Measurements from ENCODE around the gene OR6Q1. TPM values are rescaled to one million over a fixed set of nuclear protein-coding genes. Genes with fewer than 3 reads are reported as not detected.

OR6Q1 gene
- total RNA-seq, 1 experiment from 2014 or later, result not detected

DNA sequence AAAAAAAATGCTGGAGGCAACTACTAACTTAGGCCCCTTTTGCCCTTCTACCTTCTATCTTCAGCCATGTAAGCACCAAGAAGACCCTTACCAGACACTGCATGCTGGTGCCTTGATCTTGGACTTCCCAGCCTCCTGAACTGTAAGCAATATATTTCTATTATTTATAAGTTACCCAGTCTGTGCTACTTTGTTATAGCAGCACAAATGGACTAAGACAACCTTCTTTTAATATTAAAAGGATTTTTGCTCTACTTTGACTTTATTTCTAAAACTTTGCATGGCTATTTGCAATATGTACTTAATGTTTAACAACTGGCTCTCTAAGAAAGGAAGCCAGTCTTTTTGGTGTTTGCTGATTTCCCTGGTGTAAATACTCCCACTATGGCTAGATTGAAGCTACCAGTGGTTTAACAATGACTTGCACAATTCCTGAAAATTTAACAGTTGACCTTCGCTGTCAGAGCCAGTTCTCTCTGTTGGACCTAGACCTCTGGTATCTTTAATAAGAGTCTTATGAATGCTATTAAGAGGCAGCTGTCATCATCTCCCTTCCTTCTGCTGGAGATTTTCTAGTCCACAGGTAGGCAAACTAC, 25.2 kb downstream of the OR6Q1 start:
- ChIA-PET POLR2A (no interaction called here), CTCF (no interaction called here)
- Mint-ChIP-seq H3K4me3 (no peak overlapping the region), H3K36me3 (no peaks in the 10 kb centered on the region), H3K27me3 (ENCODE audit: low read depth) (no peaks in the 10 kb centered on the region), H3K4me1 (peaks cover 31% of the 10 kb centered on the region), H3K27ac (no peak overlapping the region), H3K9me3 (peaks cover 13% of the 10 kb centered on the region)
- DNase-seq (ENCODE audit: low spot score) (no peak), ATAC-seq (no peak)
- TF ChIP-seq KAT7 (CRISPR knock-in tag; IDR thresholded peaks at IDR 0.05; ENCODE audit: borderline replicate concordance) (no peak), GABPB1 (CRISPR knock-in tag; IDR thresholded peaks at IDR 0.05) (no peak), ELF4 (CRISPR knock-in tag; IDR thresholded peaks at IDR 0.05; ENCODE audit: low read depth) (no peak), NFE2L1 (CRISPR knock-in tag; IDR thresholded peaks at IDR 0.05) (no peak), RORB (CRISPR knock-in tag; IDR thresholded peaks at IDR 0.05) (no peak)
- TF ChIP-seq, protein P1, sequence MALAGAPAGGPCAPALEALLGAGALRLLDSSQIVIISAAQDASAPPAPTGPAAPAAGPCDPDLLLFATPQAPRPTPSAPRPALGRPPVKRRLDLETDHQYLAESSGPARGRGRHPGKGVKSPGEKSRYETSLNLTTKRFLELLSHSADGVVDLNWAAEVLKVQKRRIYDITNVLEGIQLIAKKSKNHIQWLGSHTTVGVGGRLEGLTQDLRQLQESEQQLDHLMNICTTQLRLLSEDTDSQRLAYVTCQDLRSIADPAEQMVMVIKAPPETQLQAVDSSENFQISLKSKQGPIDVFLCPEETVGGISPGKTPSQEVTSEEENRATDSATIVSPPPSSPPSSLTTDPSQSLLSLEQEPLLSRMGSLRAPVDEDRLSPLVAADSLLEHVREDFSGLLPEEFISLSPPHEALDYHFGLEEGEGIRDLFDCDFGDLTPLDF (CRISPR knock-in tag; IDR thresholded peaks at IDR 0.05), result no peak
- TF ChIP-seq, protein P2, sequence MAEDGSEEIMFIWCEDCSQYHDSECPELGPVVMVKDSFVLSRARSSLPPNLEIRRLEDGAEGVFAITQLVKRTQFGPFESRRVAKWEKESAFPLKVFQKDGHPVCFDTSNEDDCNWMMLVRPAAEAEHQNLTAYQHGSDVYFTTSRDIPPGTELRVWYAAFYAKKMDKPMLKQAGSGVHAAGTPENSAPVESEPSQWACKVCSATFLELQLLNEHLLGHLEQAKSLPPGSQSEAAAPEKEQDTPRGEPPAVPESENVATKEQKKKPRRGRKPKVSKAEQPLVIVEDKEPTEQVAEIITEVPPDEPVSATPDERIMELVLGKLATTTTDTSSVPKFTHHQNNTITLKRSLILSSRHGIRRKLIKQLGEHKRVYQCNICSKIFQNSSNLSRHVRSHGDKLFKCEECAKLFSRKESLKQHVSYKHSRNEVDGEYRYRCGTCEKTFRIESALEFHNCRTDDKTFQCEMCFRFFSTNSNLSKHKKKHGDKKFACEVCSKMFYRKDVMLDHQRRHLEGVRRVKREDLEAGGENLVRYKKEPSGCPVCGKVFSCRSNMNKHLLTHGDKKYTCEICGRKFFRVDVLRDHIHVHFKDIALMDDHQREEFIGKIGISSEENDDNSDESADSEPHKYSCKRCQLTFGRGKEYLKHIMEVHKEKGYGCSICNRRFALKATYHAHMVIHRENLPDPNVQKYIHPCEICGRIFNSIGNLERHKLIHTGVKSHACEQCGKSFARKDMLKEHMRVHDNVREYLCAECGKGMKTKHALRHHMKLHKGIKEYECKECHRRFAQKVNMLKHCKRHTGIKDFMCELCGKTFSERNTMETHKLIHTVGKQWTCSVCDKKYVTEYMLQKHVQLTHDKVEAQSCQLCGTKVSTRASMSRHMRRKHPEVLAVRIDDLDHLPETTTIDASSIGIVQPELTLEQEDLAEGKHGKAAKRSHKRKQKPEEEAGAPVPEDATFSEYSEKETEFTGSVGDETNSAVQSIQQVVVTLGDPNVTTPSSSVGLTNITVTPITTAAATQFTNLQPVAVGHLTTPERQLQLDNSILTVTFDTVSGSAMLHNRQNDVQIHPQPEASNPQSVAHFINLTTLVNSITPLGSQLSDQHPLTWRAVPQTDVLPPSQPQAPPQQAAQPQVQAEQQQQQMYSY (CRISPR knock-in tag; IDR thresholded peaks at IDR 0.05), result no peak
- TF ChIP-seq, protein P3, sequence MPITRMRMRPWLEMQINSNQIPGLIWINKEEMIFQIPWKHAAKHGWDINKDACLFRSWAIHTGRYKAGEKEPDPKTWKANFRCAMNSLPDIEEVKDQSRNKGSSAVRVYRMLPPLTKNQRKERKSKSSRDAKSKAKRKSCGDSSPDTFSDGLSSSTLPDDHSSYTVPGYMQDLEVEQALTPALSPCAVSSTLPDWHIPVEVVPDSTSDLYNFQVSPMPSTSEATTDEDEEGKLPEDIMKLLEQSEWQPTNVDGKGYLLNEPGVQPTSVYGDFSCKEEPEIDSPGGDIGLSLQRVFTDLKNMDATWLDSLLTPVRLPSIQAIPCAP (CRISPR knock-in tag; IDR thresholded peaks at IDR 0.05), result no peak

DNA sequence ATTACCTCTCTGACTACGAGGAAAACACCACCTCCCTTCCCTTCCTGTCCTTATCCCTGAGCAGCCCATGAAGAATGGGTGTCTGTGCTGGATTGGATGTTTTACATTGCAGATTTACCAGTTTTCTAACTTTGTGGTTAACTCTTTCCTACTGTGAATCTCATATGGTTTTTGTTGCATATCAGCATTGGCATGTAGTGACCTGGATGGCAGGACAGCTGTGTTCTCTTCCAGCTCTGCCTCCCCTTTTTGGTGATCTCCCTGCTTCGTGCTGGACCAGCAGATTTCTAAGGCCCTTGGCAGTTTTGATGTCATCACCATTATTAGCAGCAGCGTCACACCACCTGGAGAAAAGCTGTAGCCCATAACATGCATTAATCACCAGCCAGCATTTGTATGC, 26.7 kb downstream of the OR6Q1 start:
- no peak overlapping the region for H3K27ac Mint-ChIP-seq
- H3K36me3 Mint-ChIP-seq, result no peaks in the 10 kb centered on the region
- CTCF ChIA-PET, result interaction anchor here (1.3 kb wide), 1 partner anchor 467 kb away, joined by 3 read pairs; no protein-coding TSS in a partner anchor
- H3K4me1 Mint-ChIP-seq, result peaks cover 44% of the 10 kb centered on the region
- TF ChIP-seq, protein P4, sequence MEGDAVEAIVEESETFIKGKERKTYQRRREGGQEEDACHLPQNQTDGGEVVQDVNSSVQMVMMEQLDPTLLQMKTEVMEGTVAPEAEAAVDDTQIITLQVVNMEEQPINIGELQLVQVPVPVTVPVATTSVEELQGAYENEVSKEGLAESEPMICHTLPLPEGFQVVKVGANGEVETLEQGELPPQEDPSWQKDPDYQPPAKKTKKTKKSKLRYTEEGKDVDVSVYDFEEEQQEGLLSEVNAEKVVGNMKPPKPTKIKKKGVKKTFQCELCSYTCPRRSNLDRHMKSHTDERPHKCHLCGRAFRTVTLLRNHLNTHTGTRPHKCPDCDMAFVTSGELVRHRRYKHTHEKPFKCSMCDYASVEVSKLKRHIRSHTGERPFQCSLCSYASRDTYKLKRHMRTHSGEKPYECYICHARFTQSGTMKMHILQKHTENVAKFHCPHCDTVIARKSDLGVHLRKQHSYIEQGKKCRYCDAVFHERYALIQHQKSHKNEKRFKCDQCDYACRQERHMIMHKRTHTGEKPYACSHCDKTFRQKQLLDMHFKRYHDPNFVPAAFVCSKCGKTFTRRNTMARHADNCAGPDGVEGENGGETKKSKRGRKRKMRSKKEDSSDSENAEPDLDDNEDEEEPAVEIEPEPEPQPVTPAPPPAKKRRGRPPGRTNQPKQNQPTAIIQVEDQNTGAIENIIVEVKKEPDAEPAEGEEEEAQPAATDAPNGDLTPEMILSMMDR (IDR thresholded peaks at IDR 0.05), result no peak
- TF ChIP-seq NFATC4 (CRISPR knock-in tag; IDR thresholded peaks at IDR 0.05), result no peak
- TF ChIP-seq, protein P1 (CRISPR knock-in tag; IDR thresholded peaks at IDR 0.05), result no peak
- no peak for TF ChIP-seq FOXP1 (CRISPR knock-in tag; IDR thresholded peaks at IDR 0.05; ENCODE audit: borderline replicate concordance)
- no peak for TF ChIP-seq ZNF232 (CRISPR knock-in tag; IDR thresholded peaks at IDR 0.05)
- no peak for TF ChIP-seq GABPB1 (CRISPR knock-in tag; IDR thresholded peaks at IDR 0.05)
- TF ChIP-seq ETV6 (CRISPR knock-in tag; IDR thresholded peaks at IDR 0.05), result no peak
- no peak for TF ChIP-seq PRRX2 (CRISPR knock-in tag; IDR thresholded peaks at IDR 0.05)
- TF ChIP-seq FOXJ3 (CRISPR knock-in tag; IDR thresholded peaks at IDR 0.05; ENCODE audit: borderline replicate concordance), result no peak
- no peak for TF ChIP-seq MYBL2 (CRISPR knock-in tag; IDR thresholded peaks at IDR 0.05)
- TF ChIP-seq, protein P5, sequence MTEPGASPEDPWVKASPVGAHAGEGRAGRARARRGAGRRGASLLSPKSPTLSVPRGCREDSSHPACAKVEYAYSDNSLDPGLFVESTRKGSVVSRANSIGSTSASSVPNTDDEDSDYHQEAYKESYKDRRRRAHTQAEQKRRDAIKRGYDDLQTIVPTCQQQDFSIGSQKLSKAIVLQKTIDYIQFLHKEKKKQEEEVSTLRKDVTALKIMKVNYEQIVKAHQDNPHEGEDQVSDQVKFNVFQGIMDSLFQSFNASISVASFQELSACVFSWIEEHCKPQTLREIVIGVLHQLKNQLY (CRISPR knock-in tag; IDR thresholded peaks at IDR 0.05), result no peak
- TF ChIP-seq IRF2 (CRISPR knock-in tag; IDR thresholded peaks at IDR 0.05; ENCODE audit: borderline replicate concordance, low read depth), result no peak
- no peak for TF ChIP-seq SMAD3 (CRISPR knock-in tag; IDR thresholded peaks at IDR 0.05; ENCODE audit: borderline replicate concordance)
- TF ChIP-seq RELA (CRISPR knock-in tag; IDR thresholded peaks at IDR 0.05; ENCODE audit: borderline replicate concordance), result no peak
- TF ChIP-seq ZNF263 (CRISPR knock-in tag; IDR thresholded peaks at IDR 0.05; ENCODE audit: low read depth), result no peak
- TF ChIP-seq, protein P6, sequence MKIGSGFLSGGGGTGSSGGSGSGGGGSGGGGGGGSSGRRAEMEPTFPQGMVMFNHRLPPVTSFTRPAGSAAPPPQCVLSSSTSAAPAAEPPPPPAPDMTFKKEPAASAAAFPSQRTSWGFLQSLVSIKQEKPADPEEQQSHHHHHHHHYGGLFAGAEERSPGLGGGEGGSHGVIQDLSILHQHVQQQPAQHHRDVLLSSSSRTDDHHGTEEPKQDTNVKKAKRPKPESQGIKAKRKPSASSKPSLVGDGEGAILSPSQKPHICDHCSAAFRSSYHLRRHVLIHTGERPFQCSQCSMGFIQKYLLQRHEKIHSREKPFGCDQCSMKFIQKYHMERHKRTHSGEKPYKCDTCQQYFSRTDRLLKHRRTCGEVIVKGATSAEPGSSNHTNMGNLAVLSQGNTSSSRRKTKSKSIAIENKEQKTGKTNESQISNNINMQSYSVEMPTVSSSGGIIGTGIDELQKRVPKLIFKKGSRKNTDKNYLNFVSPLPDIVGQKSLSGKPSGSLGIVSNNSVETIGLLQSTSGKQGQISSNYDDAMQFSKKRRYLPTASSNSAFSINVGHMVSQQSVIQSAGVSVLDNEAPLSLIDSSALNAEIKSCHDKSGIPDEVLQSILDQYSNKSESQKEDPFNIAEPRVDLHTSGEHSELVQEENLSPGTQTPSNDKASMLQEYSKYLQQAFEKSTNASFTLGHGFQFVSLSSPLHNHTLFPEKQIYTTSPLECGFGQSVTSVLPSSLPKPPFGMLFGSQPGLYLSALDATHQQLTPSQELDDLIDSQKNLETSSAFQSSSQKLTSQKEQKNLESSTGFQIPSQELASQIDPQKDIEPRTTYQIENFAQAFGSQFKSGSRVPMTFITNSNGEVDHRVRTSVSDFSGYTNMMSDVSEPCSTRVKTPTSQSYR (CRISPR knock-in tag; IDR thresholded peaks at IDR 0.05), result no peak
- TF ChIP-seq ELF4 (CRISPR knock-in tag; IDR thresholded peaks at IDR 0.05; ENCODE audit: low read depth), result no peak
- ATAC-seq (no peak), DNase-seq (ENCODE audit: low spot score) (no peak)
- POLR2A ChIA-PET, result no interaction called here
- no peak overlapping the region for H3K4me3 Mint-ChIP-seq
- H3K9me3 Mint-ChIP-seq, result peaks cover 13% of the 10 kb centered on the region
- H3K27me3 Mint-ChIP-seq (ENCODE audit: low read depth), result no peaks in the 10 kb centered on the region

Data from WTC11 (cell line).